BLaER1 treated with 17β-estradiol and CSF1 and Interleukin-3, amounts not matched to agents 10 nM and 100 nM (cell line): ENCODE results near the gene GP1BB.

Source experiments
- H3K27ac ChIP-seq, 11 experiments: shearing (Covaris generic); formaldehyde crosslinking; 2 replicates each; pipeline ENCODE4 v1.8.1; 2022
- H3K27me3 ChIP-seq, 11 experiments: shearing (Covaris generic); formaldehyde crosslinking; 2 replicates each; pipeline ENCODE4 v1.8.1; 2022
- H3K36me3 ChIP-seq, 11 experiments: shearing (Covaris generic); formaldehyde crosslinking; 2 replicates each; pipeline ENCODE4 v1.8.1; 2022
- H3K4me1 ChIP-seq, 10 experiments: shearing (Covaris generic); formaldehyde crosslinking; 2 replicates each; pipeline ENCODE4 v1.8.1; 2022
- H3K4me2 ChIP-seq, 11 experiments: shearing (Covaris generic); formaldehyde crosslinking; 2 replicates each; pipeline ENCODE4 v1.8.1; 2022
- H3K4me3 ChIP-seq, 10 experiments: shearing (Covaris generic); formaldehyde crosslinking; 2 replicates each; pipeline ENCODE4 v1.8.1; 2022
- H3K9ac ChIP-seq, 11 experiments: shearing (Covaris generic); formaldehyde crosslinking; 2 replicates each; pipeline ENCODE4 v1.8.1; 2022
- H3K9me3 ChIP-seq, 11 experiments: shearing (Covaris generic); formaldehyde crosslinking; replicated peaks in 1 of 11; 2 replicates each; pipeline ENCODE4 v1.8.1; 2022
- H4K20me1 ChIP-seq, 11 experiments: shearing (Covaris generic); formaldehyde crosslinking; 2 replicates each; pipeline ENCODE4 v1.8.1; 2022
- Cebpa-rat ChIP-seq, 11 experiments: shearing (Covaris generic); IDR thresholded peaks; 2 replicates each; pipeline ENCODE4 v1.8.1; 2022

Gene GP1BB

GRCh38 chr22:19732403-19733113 is 9.2 kb downstream of the GP1BB start:
- Histone ChIP-seq H3K9ac (no peak overlapping the region), H3K4me2 (no peak overlapping the region), H3K27me3 (peaks cover 0 to 14% (median 0%) of the 10 kb centered on the region in 11 experiments; a peak in 6 of 22 replicates), H3K36me3 (no peaks in the 10 kb centered on the region), H3K9me3 (no peaks in the 10 kb centered on the region), H3K4me3 (no peak overlapping the region), H4K20me1 (peaks cover 0 to 45% (median 0%) of the 10 kb centered on the region in 11 experiments; a peak in 5 of 22 replicates), H3K27ac (no peak overlapping the region), H3K4me1 (peaks cover 0 to 17% (median 2%) of the 10 kb centered on the region in 10 experiments; a peak in 6 of 20 replicates)
- TF ChIP-seq Cebpa-rat (IDR thresholded peaks at IDR 0.05), result no peak

DNA sequence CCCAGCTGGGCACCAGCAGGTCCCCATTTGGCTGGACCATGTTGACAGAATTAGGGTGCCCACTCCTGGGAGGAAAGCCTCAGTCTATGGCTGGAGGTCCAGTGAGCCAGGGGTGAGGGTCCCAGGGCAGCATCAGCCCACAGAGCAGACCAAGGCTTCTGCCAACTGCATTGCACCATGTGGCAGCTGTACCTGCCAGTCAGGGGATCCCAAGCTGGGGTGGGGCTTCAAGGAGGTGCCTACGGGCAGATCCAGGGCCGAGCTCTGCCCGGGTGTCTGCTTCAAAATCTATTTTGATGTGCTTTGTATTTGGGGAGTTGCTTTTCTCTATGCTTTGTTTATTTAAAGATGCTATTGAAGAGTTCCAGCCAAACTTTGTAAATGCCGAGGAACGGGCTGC is 10.4 kb downstream of the GP1BB start:
- Histone ChIP-seq H3K27ac (no peak overlapping the region), H3K4me1 (peaks cover 0 to 14% (median 2%) of the 10 kb centered on the region in 10 experiments; a peak in 6 of 20 replicates), H3K36me3 (no peaks in the 10 kb centered on the region), H4K20me1 (peaks cover 0 to 36% (median 0%) of the 10 kb centered on the region in 11 experiments; a peak in 4 of 22 replicates), H3K4me2 (no peak overlapping the region), H3K4me3 (no peak overlapping the region), H3K27me3 (peaks cover 0 to 2% (median 0%) of the 10 kb centered on the region in 11 experiments; a peak in 1 of 22 replicates), H3K9ac (no peak overlapping the region), H3K9me3 (no peaks in the 10 kb centered on the region)
- TF ChIP-seq Cebpa-rat (IDR thresholded peaks at IDR 0.05), result no peak

DNA sequence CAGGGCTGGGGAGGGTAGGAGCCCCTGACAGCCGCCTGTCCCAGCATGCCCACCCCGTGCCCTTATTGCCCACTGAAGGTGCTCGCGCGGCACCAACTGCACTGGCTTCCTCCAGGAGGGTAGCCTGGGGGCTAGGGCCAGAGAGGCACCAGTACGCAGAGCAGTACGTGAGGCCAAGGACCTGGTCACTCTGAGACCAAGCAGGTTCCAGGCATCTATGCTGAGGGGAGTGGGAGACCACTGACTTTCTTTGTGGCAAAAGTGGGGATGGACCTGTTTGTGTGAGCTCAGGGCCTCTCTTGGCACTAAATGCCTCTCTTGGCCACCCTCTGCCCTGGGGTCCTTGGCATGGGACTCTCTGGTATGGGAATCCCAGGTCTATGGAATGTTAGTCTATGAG is 10.8 kb downstream of the GP1BB start:
- no peaks in the 10 kb centered on the region for H3K36me3 ChIP-seq
- H3K27me3 ChIP-seq, result no peaks in the 10 kb centered on the region
- H3K4me2 ChIP-seq, result no peak overlapping the region
- no peak overlapping the region for H3K9ac ChIP-seq
- peaks cover 0 to 12% (median 2%) of the 10 kb centered on the region in 10 experiments; a peak in 6 of 20 replicates for H3K4me1 ChIP-seq
- TF ChIP-seq Cebpa-rat (IDR thresholded peaks at IDR 0.05), result no peak
- H3K27ac ChIP-seq, result no peak overlapping the region
- H3K9me3 ChIP-seq, result no peaks in the 10 kb centered on the region
- H4K20me1 ChIP-seq, result peaks cover 0 to 36% (median 0%) of the 10 kb centered on the region in 11 experiments; a peak in 4 of 22 replicates
- H3K4me3 ChIP-seq, result no peak overlapping the region

DNA sequence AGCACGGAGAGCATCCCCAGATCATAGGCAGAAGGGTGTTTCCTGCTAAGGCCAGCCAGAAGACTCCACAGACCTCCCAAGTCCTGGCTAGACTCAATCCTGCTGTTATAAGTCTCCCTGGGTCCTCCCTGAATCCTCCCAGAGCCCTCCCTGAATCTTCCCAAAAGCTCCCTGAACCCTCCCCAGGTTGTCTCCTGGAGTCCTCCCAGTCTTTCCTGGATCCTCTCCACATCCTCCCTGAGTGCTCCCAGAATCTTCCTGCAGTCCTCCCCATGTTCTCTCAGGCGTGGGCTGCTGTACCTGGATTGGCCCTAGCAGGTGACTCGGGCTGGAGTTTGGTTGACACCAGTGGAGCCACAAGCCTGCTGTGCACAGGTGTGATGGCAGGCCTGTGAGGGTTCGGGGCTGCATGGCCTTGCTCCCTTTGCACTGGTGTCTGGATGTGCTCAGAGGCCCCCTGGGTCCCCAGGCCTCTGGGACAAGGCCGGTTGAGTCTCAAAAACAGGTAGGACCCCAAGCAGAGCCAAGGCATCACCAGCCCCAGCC is 11.6 kb downstream of the GP1BB start:
- Histone ChIP-seq H3K4me3 (no peak overlapping the region), H3K27me3 (no peaks in the 10 kb centered on the region), H4K20me1 (peaks cover 0 to 39% (median 0%) of the 10 kb centered on the region in 11 experiments; a peak in 3 of 22 replicates), H3K9ac (no peak overlapping the region), H3K4me1 (peaks cover 0 to 12% (median 2%) of the 10 kb centered on the region in 10 experiments; a peak in 6 of 20 replicates), H3K4me2 (no peak overlapping the region), H3K27ac (no peak overlapping the region), H3K36me3 (no peaks in the 10 kb centered on the region), H3K9me3 (no peaks in the 10 kb centered on the region)
- no peak for TF ChIP-seq Cebpa-rat (IDR thresholded peaks at IDR 0.05)

DNA sequence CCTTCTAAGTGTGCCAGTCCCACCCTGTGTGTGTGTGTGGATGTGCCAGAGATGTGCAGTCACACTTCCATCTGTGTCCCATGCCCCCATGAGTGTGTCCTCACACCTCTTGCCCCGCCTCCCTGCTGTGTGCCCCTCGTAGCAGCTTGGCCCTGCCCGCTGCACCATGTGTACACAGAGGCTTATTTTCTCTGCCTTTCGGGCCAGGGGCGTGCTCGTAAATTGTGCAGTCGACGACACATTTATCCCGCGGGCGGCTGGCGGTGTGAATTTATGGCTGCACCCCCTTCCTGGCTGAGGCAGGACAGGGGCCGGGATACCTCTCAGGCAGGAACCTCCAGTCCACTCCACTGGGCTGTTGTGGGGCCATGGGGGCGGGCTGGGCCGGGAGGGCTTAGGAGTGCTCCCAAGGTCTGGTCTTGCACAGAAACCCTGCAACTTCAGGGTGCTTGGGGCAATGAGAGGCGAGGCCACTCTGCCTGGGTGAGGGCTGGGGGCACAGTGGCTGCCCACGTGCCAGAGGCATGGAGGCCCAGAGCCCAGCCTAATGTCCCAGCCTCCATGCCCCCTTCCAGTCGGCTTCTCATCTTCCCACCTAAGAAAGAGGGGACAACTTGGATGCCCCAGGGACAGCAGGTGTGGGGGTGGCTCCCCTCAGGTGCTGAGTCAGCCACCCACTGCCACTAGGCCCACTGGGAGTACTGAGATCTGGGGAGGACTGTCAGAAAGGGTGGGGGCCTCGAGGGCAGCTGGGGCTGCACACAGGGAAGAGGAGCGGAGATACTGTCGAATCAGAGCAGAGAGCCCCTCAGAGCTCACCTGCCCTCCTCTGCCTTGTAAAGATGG is 12.5 kb downstream of the GP1BB start:
- no peaks in the 10 kb centered on the region for H3K9me3 ChIP-seq
- H3K36me3 ChIP-seq, result no peaks in the 10 kb centered on the region
- no peak overlapping the region for H3K4me3 ChIP-seq
- no peak overlapping the region for H3K9ac ChIP-seq
- TF ChIP-seq Cebpa-rat (IDR thresholded peaks at IDR 0.05), result no peak
- peaks cover 0 to 49% (median 0%) of the 10 kb centered on the region in 11 experiments; a peak in 3 of 22 replicates for H4K20me1 ChIP-seq
- no peaks in the 10 kb centered on the region for H3K27me3 ChIP-seq
- no peak overlapping the region for H3K4me2 ChIP-seq
- H3K4me1 ChIP-seq, result peaks cover 0 to 5% (median 0%) of the 10 kb centered on the region in 10 experiments; a peak in 5 of 20 replicates
- H3K27ac ChIP-seq, result no peak overlapping the region

DNA sequence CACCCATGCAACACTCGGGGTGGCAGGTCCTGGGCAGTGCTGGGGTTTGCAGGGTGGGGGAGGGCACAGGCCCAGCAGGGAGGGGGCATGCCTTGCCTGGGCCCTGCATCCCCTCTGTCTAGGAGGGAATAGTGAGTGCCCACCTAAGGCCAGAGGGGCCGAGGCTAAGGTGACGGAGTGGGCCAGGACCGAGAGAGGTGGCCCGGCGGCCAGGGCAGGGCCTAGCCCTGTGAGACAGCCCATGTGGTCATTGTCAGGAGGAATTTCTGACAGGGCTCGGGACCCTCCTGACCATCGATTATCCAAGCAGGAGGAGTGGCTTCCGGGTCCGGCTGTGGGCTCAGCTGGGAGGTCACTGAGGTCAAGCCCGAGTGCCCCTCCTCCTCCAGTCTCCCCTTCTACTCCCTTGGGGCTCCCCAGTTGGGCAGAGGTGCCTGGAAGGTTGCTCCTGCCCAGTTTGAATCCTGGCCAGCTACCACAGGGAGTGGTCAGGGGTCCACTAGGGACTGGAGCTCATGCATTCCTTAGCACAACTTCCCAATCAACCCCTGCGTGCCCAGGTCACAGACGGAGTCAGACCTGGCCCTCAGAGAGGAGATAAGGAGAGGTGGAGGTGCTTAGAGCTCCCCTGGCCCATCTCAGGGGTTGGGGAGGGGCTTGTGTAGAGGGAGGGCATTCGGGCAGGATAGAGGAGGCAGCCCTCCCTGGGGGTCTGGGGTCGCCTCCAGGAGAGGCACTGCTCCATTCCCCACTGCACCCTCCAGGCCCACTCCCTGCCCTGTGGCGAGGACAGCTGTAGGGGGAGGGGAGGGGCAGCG is 14.7 kb downstream of the GP1BB start:
- H4K20me1 ChIP-seq, result peaks cover 0 to 46% (median 0%) of the 10 kb centered on the region in 11 experiments; a peak in 4 of 22 replicates
- H3K27me3 ChIP-seq, result no peaks in the 10 kb centered on the region
- H3K4me1 ChIP-seq, result peaks cover 0 to 7% (median 5%) of the 10 kb centered on the region in 10 experiments; a peak in 9 of 20 replicates
- no peaks in the 10 kb centered on the region for H3K9me3 ChIP-seq
- H3K4me3 ChIP-seq, result no peak overlapping the region
- H3K27ac ChIP-seq, result no peak overlapping the region
- no peaks in the 10 kb centered on the region for H3K36me3 ChIP-seq
- H3K4me2 ChIP-seq, result no peak overlapping the region
- no peak for TF ChIP-seq Cebpa-rat (IDR thresholded peaks at IDR 0.05)
- no peak overlapping the region for H3K9ac ChIP-seq

DNA sequence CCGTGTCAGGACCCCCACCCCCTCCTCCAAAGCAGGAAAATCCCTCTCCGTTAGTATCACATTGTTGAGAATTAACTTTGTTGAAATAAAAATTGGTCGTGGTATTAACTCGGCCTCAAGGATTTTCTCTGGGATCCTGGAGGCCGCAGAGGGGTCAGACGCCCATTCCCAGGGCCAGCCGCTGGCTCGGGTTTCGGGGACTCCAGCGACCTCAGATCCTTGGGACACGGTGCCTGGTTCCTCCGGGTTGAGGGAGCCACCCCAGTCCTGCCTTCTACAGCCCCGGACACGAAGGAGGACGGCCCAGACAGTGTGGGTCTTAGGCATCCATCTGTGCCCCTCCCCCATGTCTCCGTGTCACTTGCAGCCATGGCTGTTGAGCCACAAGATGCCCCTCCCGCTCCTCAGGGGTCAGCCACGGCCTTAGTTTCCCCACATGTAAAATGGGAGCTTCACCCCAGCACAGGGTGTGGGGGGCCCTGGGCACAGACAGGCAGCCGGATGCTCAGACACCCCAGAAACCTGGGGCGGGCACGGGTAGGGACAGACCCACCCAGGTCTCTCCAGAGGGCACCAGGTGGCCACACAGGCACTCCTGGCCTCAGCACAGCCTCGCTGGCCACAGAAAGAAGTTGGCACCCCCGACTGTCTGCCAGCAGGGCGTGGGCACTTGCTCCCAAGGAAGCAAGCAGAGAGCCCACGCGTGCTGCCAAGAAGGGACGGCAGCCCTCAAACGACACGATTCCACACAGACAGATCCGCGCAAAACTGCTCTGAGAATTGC is 15.5 kb downstream of the GP1BB start:
- Histone ChIP-seq H3K4me2 (no peak overlapping the region), H3K4me3 (no peak overlapping the region), H3K9ac (no peak overlapping the region), H4K20me1 (peaks cover 0 to 47% (median 0%) of the 10 kb centered on the region in 11 experiments; a peak in 4 of 22 replicates), H3K27me3 (no peaks in the 10 kb centered on the region), H3K4me1 (peaks cover 0 to 8% (median 5%) of the 10 kb centered on the region in 10 experiments; a peak in 9 of 20 replicates), H3K9me3 (no peaks in the 10 kb centered on the region), H3K36me3 (no peaks in the 10 kb centered on the region), H3K27ac (no peak overlapping the region)
- TF ChIP-seq Cebpa-rat (IDR thresholded peaks at IDR 0.05), result no peak

- Histone ChIP-seq H3K27ac (no peak overlapping the region), H3K27me3 (no peaks in the 10 kb centered on the region), H3K4me3 (no peak overlapping the region), H3K4me1 (peaks cover 0 to 8% (median 5%) of the 10 kb centered on the region in 10 experiments; a peak in 9 of 20 replicates), H3K9ac (no peak overlapping the region), H3K9me3 (no peaks in the 10 kb centered on the region), H3K36me3 (no peaks in the 10 kb centered on the region), H4K20me1 (peaks cover 0 to 42% (median 0%) of the 10 kb centered on the region in 11 experiments; a peak in 3 of 22 replicates), H3K4me2 (no peak overlapping the region)
- no peak for TF ChIP-seq Cebpa-rat (IDR thresholded peaks at IDR 0.05)
Observed at GRCh38 chr22:19739448-19739895, 16.1 kb downstream of the GP1BB start.
